Measurements from ENCODE around the gene PADI3.

The PADI3 gene

DNA sequence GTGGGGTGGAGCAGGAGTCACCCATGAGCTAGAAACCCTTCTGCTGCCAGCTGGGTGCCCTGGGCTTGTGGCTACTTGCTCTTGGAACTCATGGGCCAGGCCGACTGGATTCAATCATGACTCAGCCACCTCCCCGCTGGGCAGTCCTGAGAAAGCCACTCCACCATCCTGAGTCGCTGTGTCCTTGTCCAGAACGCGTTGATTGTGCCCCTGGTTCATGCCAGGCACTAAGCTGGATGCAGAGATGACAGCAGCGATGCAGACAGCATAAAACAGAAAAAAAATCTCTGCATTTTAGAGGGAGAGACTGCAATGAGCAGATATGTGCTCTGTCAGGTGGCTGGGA lies 33.4 kb upstream of the PADI3 start:
- no peak for DNase-seq (ENCODE audit: low read depth in 2 of 2)

DNA sequence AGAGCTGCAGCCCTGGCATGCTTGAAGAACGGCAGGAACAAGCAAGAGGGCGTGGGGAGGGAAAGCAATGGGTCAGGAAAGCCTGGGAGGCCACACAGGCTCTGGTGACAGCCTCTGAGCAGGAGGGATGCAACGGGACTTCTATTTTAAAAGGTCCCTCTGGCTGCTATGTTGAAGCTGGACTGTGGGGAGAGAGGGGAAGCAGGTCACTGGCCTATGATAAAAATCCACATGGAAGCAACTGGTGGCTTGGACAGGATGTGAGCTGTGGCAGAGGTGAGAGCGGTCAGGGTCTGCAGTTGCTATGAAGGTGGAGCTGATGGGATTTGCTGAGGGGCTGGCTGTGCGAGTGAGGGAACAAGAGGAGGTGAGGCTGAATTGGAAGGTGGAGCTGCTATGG lies 32.8 kb upstream of the PADI3 start:
- DNase-seq (ENCODE audit: low read depth in 2 of 2): no peak

DNA sequence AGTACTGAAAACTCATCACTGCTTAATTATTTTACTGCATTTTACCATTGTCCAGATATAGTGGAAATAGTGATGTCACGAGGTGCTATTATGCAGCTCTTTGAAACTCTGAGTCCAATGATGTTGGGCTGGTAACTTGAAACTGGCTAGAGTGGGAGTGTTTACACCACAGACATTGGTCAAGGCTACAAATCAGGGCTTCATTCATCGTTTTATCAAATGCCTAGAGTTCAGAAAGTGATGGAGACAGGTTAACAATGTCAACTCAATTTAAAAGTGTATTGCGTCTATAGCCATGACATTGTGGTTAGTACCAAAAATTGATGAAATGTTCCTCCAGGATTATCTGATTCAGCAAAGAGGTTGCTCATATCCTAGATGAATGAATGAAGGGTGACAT lies 31.3 kb upstream of the PADI3 start:
- DNase-seq (ENCODE audit: low read depth in 2 of 2): no peak

DNA sequence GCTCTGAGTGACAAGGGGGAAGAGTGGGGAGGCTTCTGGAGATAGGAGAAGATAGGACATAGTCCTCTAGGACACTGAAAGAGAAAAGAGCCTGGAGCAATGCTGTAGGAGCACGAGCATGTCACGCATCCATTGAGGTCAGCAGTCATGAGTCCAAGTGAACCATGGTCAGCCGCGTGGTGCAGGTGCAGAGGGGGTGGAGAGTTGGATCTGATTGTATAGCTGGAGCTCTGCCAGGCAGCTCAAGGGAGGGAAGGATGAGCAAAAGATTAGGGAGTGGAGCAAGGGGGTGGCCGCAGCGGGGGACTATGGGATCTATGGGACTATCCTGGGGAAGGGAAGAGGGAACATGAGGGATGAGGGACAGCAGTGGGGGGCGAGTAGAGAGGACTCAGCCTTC lies 30.0 kb upstream of the PADI3 start:
- DNase-seq (ENCODE audit: low read depth in 2 of 2): no peak

DNA sequence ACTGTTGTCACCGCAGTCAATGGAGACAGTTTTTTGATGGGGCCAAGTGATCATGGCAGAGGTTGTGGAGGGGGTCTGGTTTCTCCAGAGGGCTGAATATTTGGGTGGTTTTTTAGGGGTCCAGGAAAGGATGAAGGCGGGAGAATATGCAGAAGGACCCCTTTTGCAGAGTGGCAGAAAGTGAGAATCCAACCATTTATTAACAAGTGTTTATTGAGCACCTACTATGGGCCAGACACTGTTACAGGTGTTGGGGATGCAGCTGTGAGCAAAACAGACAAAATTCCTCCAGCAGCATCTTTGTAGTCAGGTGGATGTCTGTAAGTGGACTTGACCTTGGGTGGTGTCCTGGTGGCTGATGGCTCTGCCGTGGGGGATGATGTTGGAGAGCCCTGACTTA lies 28.6 kb upstream of the PADI3 start:
- DNase-seq (ENCODE audit: low read depth in 2 of 2): no peak

DNA sequence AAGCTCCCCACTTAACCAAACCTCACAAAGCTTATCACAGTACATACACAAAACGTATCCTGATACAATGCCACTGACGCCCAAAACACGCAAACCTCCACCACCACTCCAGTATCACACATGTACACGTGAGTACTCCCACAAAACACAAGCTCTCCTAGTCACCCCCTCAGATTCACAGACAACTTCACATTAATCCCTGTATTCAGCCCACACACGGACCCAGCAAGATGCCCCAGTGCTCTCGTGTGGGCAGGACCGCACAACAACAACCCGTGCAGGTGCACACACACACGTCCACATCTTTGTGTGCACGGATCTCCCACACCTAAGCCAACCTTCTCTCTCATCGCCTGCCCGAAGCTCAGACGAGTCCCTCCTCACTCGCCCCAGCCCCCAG lies 26.3 kb upstream of the PADI3 start:
- DNase-seq (ENCODE audit: low read depth in 2 of 2): no peak

- DNase-seq (ENCODE audit: low read depth in 2 of 2): no peak
Measured at GRCh38 chr1:17224434-17224833, 24.5 kb upstream of the PADI3 start.

DNA sequence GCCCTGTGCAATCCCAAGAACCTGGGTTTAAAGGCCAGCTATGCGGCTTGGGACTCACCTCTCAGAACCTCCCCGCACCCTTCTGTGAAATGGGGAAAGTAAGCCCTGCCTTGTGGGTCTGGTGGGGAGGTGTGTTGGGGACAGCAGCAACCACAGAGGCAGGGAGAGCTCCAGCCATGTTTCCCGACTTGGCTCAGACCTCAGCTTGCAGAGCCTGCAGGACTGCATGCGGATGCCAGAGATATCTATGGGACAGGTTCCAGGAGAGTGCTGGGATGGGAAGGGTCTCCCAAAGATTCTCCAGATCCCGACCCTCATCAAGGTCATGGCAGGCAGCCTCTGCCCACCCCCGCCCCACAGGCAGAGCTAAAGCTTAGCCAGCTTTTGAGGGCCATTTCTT lies 23.8 kb upstream of the PADI3 start:
- no peak for DNase-seq (ENCODE audit: low read depth in 2 of 2)

DNA sequence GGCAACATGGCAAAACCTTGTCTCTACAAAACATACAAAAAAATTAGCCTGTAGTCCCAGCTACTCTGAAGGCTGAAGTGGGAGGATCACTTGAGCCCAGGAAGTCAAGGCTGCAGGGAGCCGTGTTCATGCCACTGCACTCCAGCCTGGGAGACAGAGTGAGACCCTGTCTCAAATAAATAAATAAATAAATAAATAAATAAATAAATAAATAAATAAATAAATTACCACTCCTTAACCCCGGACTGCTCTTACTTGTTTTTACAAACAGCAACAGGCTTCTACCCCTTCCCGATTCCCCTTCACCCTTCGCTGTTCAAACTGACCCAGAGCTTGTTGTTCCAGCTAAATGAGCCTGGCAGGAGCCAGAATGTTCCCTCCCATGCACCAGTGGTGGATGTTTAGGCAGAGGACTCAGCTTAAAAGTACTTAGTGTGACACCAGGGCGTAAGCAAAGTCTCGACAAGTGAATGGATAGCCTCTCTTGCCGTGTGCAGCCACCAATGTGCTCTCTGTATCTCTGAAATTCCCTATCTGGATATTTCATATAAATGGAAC lies 21.5 kb upstream of the PADI3 start:
- no peak for DNase-seq (ENCODE audit: low read depth in 2 of 2)

DNA sequence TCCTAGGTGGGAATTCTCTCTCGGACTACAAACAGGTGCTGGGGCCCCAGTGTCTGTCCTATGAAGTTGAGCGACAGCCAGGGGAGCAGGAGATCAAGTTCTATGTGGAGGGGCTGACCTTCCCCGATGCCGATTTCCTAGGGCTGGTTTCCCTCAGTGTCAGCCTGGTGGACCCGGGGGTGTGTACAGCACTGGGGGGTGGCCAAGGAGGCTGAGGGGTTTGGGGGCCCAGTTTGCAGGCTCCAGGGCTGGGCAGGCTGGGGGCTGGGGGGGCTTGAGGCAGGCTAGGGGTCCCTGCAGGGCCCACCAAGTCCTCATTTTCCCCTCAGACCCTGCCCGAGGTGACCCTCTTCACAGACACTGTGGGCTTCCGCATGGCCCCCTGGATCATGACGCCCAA lies 20.3 kb upstream of the PADI3 start:
- no peak for DNase-seq (ENCODE audit: low read depth in 2 of 2)

DNA sequence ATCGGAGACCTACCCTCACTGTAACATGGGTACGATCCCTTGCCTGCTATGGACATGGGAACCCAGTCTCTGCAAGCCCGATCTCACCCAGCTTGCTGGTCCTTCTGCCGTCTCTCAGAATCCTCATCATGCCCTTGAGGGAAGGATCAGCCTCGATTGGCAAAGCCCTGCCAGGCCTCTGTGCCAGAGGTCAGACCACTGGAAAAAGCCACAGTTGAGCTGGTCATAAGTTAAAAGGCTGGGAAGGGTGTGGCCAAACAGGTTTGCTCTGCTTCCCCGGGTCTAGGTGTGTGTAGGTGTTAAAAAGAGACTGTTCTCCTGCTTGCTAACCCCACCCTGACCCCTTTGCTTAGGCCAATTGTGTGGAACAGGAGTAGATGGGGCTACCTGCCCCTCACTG lies 19.5 kb upstream of the PADI3 start:
- no peak for DNase-seq (ENCODE audit: low read depth in 2 of 2)

GRCh38 chr1:17230106-17230505 lies 18.8 kb upstream of the PADI3 start:
- DNase-seq (ENCODE audit: low read depth in 2 of 2): no peak

GRCh38 chr1:17230671-17231310 lies 18.1 kb upstream of the PADI3 start:
- no peak for DNase-seq (ENCODE audit: low read depth in 2 of 2)

DNA sequence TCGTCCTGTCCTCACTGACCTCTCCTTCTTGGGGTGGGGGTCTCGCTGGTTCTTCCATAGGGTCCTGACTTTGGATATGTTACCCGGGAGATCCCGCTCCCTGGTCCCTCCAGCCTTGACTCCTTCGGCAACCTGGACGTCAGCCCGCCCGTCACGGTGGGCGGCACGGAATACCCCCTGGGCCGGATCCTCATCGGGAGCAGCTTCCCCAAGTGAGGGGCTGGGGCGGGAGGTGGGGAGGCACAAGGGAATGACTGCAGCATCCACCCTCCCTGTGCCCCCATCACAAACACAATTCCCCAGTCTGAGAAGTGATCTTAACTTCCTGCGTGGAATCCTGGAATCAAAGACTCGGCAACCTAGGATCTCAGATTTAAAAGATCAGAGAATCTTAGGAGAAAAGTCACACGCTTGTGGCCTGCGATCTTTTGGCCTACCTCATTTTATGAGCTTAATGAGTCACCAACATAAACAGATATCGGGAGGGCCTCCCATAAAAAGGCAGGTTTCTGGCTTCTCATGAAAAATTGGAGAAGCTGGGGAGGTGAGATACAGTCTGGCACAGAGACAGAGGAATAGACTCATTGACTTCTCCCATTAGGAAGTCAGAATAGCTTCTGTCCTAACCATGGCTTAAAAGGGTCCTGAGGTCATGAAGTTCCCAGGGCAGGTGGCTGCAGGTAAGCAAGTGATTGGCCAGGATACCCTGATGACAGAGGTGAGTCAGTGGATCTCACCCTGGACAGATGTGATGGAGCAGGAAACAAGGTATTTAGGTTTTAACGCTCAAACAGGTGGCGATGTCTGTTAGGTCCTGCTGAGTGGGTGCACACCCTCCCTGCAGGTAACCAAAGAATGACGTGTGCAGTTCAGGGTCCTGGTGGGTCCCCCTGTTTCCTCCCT lies 15.9 kb upstream of the PADI3 start:
- no peak for DNase-seq (ENCODE audit: low read depth in 2 of 2)

GRCh38 chr1:17233675-17234320 lies 15.1 kb upstream of the PADI3 start:
- DNase-seq (ENCODE audit: low read depth in 2 of 2): no peak

GRCh38 chr1:17234405-17234804 lies 14.5 kb upstream of the PADI3 start:
- DNase-seq (ENCODE audit: low read depth in 2 of 2): no peak

DNA sequence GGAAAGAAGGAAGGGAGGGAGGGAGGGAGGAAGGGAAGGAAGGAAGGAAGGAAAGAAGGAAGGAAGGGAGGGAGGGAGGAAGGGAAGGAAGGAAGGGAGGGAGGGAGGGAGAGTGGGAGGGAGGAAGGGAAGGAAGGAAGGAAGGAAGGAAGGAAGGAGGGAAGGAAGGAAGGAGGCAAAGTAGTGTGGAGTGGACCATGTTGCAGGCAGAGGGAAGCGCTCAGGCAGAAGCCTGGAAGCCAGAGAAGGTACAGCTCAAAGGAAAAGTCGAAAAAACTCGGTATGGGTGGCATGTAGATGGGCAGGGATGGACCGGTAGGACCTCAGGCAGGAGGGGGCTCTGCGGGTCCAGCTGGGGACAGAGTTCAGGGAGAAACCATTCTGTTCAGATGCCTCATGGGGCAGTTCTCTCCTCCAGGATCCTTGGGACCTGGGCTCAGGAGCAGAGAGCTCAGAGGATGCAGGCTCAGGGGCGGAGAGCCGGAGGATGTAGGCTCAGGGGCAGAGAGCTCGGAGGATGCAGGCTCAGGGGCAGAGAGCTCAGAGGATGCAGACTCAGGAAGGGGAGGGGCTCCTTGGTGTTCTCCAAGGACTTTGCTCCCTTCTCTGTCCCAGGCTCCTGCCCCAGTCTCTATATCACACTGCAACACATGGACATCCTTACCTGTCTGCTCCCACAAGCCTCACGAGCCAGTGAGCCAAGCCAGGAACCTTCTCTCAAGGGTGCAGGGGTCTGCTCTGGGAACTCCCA lies 13.6 kb upstream of the PADI3 start:
- no peak for DNase-seq (ENCODE audit: low read depth in 2 of 2)

GRCh38 chr1:17236779-17237560 lies 11.9 kb upstream of the PADI3 start:
- DNase-seq (ENCODE audit: low read depth in 2 of 2): peak; percentile 83 to 89

DNA sequence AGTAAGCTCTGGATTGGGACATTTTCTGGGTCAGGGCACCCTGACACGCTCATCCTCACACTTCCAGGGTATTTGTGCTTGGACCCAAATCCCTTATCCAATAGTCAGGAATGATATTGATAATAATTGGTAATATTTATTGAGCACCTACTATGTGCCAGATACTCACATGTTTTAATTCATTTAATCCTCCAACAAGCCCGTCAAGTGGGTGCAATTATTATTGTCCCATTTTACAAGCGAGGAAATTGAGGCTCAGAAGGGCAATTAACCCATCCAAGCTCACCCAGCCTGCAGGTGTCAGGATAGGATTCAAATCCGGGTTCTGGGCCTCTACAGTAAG lies 11.4 kb upstream of the PADI3 start:
- no peak for DNase-seq (ENCODE audit: low read depth in 2 of 2)

DNA sequence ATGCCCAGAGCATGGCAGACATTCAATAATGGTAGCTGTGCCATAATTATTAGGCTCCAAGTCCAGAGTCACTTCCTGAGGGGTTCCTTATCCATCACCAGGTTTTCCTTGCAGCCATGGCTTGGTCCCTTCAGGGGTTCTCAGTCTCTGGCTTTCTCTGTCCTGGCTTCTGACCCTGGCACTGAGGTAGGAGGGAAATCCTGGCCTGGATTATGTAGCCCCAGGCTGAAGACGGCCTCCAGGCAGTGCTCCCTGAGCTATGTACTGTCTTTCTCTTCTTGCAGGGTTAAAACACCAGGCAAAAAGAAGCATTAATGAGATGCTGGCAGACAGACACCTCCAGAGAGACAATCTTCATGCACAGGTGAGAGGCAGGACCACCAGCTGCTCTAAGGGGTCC lies 9.5 kb upstream of the PADI3 start:
- DNase-seq (ENCODE audit: low read depth in 2 of 2): no peak
